HG02884 (cell line): Measurements from ENCODE around the gene ANKRD36.
"Not testable (repeated sequence)": the region's sequence is repeated elsewhere in the genome, so short reads cannot be mapped to it uniquely, and the experiment has no call there.

Experiments
- ATAC-seq: cut with Tn5 transposase; IDR thresholded peaks from one replicate; pipeline ENCODE4 v1.9.1; 2021; ENCODE audit warnings: mild to moderate bottlenecking, moderate library complexity; ENCODE audit not compliant: unreplicated experiment

ANKRD36 gene

DNA sequence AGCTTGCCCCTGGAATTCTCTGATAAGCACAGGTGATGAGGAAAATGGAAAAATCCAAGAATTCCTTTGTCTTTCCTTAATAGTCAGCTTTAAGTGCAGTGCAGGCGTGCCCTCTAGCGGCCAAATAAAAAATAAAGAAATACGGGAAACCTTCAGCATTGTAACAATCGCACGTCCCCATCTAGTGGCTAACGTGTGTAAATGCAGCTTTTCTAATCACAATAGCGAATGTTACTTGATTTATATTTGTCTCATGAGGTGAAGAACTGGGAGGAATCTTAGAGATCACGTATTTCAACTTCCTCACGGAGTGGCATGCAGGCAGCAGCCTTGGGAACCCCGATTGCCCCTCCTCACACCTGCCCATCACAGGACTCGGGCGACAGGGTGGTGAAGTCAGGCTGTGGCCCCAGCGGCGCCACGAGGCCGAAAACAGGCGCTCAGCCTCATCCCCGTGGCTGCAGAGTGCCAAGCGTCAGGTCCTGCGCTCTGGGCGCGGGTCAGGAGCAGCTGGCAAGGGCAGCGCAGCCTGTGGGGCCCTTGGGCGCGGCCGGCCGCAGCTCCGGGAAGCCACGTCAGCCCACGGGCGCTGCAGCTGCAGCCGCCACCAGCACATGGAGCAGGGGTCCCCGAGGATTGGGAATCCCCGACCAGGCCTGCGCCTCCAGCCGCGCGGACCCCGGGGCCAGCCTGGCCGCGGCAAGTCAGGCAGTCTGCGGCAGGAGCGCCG, 468 bp upstream of the ANKRD36 start:
- ATAC-seq: not testable (repeated sequence)

DNA sequence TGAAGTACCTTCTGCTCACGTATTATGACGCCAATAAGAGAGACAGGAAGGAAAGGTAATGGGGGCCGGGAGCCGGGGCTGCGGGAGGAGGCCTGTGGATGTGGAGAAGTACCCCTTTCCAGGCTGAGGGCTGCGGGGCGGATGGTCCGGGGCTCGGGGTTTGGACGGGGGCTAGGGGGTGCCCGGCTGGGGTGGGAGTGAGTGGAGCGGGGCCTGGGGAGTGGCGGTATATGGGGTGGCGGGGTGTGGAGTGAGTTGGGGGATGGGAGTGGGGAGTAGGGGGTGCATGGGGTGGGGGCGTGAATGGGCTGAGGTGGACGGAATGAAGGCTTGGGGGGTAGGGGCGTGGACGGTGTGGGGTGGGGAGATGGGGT, 916 bp downstream of the ANKRD36 start:
- not testable (repeated sequence) for ATAC-seq

DNA sequence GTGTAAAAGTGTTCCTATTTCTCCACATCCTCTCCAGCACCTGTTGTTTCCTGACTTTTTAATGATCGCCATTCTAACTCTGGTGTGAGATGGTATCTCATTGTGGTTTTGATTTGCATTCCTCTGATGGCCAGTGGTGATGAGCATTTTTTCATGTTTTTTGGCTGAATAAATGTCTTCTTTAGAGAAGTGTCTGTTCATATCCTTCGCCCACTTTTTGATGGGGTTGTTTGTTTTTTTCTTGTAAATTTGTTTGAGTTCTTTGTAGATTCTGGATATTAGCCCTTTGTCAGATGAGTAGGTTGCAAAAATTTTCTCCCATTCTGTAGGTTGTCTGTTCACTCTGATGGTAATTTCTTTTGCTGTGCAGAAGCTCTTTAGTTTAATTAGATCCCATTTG, 16.1 kb downstream of the ANKRD36 start:
- not testable (repeated sequence) for ATAC-seq

DNA sequence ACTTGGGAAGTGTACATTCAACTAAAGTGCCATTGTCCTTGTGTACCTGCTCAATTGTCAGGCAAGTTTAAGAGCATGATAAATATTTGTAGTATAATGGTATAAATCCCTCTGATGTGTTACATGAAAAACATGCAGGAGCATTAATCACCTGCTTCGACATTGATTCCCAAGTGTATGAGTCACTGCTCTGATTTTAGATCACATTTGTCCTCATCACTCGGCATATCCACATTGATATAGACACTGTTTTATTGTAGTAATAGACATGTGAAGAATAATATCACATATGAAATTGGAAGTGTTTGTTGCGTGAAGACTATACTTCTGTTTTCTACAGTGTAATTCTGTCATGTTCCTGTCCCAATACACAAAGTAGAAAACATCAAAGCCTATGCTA, 31.1 kb downstream of the ANKRD36 start:
- ATAC-seq: not testable (repeated sequence)

DNA sequence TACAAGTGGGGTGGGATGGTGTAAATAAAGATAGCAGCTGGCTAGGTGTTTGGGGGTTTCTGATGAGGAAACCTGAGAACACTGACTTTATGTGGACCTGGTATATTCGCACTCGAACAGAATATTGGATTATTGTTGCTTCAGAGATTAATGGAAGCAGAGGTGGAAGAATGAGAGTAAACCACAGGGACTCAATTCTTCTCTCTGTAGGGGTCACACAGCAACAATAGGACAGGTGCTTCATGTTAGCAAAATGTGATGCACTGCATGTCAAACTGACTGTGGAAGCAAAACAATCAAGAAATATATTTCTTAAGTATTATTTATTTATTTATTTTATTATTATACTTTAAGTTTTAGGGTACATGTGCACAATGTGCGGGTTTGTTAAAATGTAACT, 53.6 kb downstream of the ANKRD36 start:
- not testable (repeated sequence) for ATAC-seq

DNA sequence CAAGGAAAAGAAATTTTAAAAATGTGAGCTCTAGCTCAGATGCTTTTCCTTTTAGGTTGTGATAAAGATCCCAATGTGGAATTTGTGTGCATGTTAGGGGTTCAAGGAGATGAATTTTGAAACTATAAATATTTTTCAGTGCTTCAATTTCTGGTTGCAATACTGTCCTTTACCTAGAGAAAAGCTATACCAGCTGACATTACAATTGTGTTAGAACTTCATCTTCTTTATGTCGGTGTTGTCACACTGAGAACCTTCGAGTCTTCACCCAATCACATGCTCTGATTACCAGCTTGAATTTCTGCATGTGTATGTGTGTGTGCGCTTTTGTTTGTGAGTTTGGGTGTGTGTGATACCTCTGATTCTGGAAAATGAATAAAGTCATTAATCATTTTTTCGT, 55.0 kb downstream of the ANKRD36 start:
- ATAC-seq: not testable (repeated sequence)

DNA sequence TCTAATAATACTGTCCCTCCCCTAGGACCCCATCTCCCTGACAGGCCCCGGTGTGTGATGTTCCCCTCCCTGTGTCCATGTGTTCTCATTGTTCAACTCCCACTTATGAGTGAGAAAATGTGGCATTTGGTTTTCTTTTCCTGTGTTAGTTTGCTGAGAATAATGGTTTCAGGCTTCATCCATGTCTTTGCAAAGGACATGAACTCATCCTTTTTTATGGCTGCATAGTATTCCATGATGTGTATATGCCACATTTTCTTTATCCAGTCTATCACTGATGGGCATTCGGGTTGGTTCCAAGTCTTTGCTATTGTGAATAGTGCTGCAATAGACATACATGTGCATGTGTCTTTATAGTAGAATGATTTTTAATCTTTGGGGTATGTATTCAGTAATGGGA, 55.6 kb downstream of the ANKRD36 start:
- not testable (repeated sequence) for ATAC-seq

DNA sequence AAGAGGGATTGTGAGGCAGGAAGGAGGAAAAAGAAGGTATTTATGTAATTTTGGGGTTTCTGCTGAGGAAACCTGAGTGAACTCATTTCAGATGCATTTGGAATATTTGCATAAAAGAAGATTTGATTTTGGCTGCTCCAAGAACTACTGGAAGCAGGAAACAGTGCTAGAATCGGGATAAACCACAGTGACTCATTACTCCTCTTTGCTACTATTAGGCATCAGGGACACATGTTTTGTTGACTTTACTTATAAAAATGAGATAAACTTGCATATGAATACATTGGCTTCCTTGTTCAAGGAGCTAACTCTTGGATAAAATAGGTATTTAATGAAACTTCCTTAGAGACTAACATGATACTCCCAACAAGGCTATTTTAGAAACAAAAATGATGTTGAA, 67.4 kb downstream of the ANKRD36 start:
- ATAC-seq: not testable (repeated sequence)

DNA sequence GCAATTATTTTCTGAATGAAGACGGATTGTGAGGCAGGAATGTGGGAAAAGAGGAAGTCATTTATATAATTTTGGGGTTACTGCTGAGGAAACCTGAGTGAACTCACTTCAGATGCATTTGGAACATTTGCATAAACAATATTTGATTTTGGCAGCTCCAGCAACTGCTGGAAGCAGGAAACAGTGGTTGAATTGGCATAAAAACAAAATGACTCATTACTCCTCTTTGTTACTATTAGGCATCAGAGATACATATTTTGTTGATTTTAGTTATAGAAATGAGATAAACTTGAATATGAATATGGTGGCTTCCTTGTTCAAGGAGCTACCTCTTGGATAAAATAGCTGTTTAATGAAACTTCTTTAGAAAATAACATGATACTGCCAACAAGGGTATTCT, 82.4 kb downstream of the ANKRD36 start:
- ATAC-seq: not testable (repeated sequence)

DNA sequence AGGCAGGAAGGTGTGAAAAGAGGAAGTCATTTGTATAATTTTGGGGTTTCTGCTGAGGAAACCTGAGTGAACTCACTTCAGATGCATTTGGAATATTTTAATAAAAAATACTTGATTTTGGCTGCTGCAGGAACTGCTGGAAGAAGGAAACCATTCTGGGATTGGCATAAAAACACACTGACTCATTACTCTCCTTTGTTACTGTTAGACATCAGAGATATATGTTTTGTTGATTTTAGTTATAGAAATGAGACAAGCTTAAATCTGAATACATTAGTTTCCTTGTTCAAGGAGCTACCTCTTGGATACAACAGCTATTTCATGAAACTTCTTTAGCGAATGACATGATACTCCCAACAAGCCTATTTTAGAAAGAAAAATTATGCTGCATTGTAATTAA, 84.3 kb downstream of the ANKRD36 start:
- ATAC-seq: not testable (repeated sequence)

DNA sequence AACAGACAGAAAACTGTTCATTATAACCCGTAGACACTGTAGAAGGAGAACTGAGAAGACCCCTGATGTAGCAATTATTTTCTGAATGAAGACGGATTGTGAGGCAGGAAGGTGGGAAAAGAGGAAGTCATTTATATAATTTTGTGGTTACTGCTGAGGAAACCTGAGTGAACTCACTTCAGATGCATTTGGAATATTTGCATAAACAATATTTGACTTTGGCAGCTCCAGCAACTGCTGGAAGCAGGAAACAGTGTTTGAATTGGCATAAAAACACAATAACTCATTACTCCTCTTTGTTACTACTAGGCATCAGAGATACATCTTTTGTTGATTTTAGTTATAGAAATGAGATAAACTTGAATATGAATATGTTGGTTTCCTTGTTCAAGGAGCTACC, 87.9 kb downstream of the ANKRD36 start:
- ATAC-seq: not testable (repeated sequence)

DNA sequence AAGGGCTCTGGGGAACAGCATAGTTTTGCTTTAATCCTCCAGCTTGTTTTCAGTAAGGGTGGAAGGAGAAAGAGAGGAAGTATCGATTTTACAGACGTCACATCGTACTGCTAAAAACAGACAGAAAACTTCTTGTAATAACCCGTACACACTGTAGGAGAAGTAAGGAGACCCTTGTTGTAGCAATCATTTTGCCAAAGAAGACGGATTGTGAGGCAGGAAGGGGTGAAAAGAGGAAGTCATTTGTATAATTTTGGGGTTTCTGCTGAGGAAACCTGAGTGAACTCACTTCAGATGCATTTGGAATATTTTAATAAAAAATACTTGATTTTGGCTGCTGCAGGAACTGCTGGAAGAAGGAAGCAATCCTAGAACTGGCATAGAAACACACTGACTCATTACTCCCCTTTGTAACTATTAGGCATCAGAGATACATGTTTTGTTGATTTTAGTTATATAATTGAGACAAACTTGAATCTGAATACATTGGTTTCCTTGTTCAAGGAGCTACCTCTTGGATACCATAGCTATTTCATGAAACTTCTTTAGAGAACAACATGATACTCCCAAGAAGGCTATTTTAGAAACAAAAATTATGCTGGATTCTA, 89.8 kb downstream of the ANKRD36 start:
- ATAC-seq: not testable (repeated sequence)

DNA sequence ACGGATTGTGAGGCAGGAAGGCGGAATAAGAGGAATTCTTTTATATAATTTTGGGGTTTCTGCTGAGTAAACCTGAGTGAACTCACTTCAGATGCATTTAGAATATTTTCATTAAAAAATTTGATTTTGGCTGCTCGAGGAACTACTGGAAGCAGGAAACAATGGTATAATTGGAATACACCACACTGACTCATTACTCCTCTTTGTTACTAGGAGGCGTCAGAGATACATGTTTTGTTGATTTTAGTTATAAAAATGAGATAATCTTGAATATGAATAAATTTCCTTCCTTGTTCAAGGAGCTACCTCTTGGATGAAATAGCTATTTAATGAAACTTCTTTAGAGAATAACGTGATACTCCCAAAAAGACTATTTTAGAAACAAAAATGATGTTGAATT, 97.4 kb downstream of the ANKRD36 start:
- no peak for ATAC-seq

DNA sequence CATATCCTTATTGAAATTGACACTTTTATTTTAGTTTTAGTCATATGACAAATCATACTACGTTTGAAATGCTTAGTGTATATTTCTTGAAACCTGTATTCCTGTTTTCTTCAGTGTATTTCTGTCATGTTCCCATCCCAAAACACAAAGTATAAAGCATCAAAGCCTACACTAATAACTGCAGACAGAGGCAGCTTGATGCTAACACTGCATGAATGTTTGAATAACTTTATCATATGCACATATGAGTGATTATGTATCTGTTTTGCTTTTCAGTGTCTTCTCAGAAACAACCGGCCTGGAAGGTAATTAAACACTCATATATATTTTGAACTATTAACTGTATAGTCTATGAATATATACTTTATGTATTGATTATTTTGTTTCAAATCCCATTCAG, 102.1 kb downstream of the ANKRD36 start:
- ATAC-seq: not testable (repeated sequence)

DNA sequence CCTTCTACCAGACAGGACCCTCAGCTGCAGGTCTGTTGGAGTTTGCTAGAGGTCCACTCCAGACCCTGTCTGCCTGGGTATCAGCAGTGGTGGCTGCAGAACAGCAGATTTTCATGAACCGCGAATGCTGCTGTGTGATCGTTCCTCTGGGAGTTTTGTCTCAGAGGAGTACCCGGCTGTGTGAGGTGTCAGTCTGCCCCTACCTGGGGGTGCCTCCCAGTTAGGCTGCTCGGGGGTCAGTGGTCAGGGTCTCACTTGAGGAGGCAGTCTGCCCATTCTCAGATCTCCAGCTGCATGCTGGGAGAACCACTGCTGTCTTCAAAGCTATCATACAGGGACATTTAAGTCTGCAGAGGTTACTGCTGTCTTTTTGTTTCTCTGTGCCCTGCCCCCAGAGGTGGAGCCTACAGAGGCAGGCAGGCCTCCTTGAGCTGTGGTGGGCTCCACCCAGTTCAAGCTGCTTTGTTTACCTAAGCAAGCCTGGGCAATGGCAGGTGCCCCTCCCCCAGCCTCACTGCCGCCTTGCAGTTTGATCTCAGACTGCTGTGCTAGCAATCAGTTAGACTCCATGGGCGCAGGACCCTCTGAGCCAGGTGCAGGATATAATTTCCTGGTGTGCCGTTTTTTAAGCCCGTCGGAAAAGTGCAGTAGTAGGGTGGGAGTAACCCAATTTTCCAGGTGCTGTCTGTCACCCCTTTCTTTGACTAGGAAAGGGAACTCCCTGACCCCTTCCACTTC, 118.1 kb downstream of the ANKRD36 start:
- not testable (repeated sequence) for ATAC-seq

DNA sequence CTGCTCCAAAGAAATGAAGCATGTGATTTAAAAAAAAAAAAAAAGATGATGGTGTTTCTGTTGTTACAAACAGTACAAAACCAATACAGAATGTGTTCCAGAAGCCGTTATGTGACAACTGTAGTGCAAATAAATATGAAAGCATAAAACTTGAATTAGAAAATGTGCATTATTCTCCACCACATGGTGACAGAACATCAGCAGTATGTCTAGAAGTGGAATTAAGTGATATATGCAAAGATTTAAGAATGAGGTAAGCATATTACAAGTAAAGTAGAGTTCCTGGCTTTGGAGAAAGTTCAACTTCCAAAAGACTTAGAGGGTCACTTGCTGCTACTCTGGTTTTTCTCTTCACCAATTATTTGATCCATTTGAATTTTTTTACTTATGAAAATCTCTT, 120.0 kb downstream of the ANKRD36 start:
- ATAC-seq: not testable (repeated sequence)

DNA sequence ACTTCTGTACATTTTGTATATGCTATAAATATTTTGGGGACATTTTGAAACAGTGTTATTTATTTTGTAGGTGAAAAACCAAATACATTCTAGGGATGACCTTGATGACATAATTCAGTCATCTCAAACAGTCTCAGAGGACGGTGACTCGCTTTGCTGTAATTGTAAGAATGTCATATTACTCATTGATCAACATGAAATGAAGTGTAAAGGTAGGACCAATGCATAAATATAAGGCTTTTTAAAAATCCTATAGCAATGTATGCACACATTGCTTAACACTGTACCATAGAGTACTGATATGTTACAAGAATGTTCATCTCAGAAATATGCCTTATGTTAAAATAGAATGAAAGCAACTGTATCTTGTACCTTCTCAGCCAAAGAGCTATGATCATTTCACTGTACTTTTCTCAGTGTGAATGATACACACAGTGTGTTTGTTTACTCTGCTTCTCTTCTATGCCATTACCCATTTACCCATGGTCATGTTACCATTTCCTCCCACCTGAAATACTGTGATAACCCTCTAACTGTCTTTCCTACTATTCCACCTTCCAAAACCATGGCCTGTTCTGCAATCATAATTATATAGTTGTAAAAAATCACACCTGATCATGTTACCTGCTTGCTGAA, 120.8 kb downstream of the ANKRD36 start:
- not testable (repeated sequence) for ATAC-seq

DNA sequence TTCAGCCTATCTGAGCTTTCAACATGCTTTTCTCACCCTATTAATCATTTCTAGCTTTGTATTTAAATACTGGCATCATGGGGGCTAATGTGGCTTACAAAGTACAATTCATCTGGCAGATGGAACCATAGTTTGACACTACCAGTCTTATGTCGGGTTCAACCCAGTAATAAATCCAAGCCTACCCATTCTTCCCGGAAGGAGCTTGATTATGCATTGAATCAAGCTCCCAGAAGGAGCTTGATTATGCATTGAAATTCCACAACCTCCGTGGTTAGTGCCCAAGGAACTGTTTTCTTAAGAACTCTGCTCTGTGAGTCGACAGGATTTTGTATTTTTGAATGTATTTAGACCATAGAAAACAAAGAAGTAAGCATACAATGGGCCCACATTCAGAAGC, 148.2 kb downstream of the ANKRD36 start:
- ATAC-seq: not testable (repeated sequence)

DNA sequence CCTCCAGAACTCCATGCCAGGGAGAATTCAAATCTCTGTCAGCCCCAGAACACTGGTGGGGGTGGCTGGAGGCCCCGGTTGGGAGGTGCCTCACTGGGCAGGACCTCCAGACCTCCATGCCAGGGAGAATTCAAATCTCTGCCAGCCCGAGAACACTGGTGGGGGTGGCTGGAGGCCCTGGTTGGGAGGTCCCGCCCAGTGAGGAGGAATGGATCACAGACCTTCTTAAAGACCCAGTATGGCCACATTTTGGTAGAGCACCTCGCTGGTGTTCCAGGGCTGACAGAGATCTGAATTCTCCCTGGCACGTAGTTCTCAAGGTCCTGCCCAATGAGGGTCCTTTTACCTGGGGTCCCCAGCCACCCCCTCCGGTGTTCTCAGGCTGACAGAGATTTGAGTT, 153.5 kb downstream of the ANKRD36 start:
- ATAC-seq: not testable (repeated sequence)

DNA sequence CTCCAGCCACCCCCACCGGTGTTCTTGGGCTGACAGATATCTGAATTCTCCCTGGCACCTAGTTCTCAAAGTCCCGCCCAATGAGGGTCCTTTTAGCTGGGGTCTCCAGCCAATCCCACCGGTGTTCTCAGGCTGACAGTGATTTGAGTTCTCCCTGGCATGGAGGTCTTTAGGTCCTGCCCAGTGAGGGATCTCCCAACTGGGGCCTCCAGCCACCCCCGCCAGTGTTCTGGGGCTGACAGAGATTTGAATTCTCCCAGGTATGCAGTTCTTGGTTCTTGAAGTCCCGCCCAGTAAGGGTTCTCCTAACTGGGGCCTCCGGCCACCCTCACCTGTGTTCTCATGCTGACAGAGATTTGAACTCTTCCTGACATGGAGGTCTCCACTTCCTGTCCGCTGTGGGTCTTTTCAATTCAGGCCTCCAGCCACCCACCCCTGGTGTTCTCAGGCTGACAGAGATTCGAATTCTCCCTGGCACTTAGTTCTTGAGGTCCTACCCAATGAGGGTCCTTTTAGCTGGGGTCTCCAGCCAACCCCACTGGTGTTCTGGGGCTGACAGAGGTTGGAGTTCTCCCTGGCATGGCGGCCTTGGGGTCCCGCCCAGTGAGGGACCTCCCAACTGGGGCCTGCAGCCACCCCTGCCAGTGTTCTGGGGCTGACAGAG, 154.6 kb downstream of the ANKRD36 start:
- no peak for ATAC-seq

DNA sequence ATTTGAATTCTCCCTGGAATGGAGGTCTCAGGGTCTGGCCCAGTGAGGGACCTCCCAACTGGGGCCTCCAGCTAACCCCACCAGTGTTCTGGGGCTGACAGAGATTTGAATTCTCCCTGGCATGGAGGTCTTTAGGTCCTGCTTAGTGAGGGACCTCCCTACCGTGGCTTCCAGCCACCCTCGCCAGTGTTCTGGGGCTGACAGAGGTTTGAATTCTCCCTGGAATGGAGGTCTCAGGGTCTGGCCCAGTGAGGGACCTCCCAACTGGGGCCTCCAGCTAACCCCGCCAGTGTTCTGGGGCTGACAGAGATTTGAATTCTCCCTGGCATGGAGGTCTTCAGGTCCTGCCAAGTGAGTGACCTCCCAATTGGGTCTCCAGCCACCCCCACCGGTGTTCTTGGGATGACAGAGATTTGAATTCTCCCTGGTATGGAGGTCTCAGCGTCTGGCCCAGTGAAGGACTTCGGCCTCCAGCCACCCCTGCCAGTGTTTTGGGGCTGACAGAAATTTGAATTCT, 155.2 kb downstream of the ANKRD36 start:
- ATAC-seq: not testable (repeated sequence)
